ENCODE results near the gene ZNF837. TPM values are rescaled to one million over a fixed set of nuclear protein-coding genes. Genes with fewer than 3 reads are reported as not detected.

Gene ZNF837
- total and polyA plus RNA-seq, 2 of the 13 experiments (the other 11 are each of a cell fraction or from before 2014, with no cell fraction given): 0.29 to 1.3 TPM

GRCh38 chr19:58380662-58381459 is at the start of gene ZNF837 (continued):
- peak; percentile 87; the same call in 1 of the 2 replicates for TF ChIP-seq TBX2 (CRISPR knock-in tag; IDR thresholded peaks at IDR 0.05; ENCODE audit: borderline replicate concordance)
- TF ChIP-seq POLR2AphosphoS5 (IDR thresholded peaks at IDR 0.05; ENCODE audit: low read depth, low read length): peak; percentile 60; the same call in 1 of the 2 replicates
- TF ChIP-seq SNAPC4 (CRISPR knock-in tag; IDR thresholded peaks at IDR 0.05): 0 out of 2 replicates have a peak, but pooled peaks have one; percentile 40
- TF ChIP-seq ZNF710 (CRISPR knock-in tag; IDR thresholded peaks at IDR 0.05; ENCODE audit: borderline replicate concordance): peak; percentile 87
- peak; percentile 54 for TF ChIP-seq CCAR2 (optimal IDR thresholded peaks at IDR 0.05; ENCODE audit: low read depth, low read length)
- TF ChIP-seq ZXDC (CRISPR knock-in tag; IDR thresholded peaks at IDR 0.05): peak; percentile 88; the same call in 1 of the 2 replicates
- 0 out of 2 replicates have a peak, but pooled peaks have one; percentile 67 for TF ChIP-seq CENPT (CRISPR knock-in tag; IDR thresholded peaks at IDR 0.05; ENCODE audit: low read depth)
- TF ChIP-seq ZKSCAN1 (IDR thresholded peaks at IDR 0.05; ENCODE audit: low read length): no peak
- peak; percentile 99 for TF ChIP-seq THAP11 (CRISPR knock-in tag; IDR thresholded peaks at IDR 0.05)
- peak; percentile 90; the same call in 1 of the 2 replicates for TF ChIP-seq ZNF614 (CRISPR knock-in tag; IDR thresholded peaks at IDR 0.05; ENCODE audit: borderline replicate concordance)
- TF ChIP-seq DRAP1 (CRISPR knock-in tag; IDR thresholded peaks at IDR 0.05): no peak; the same call in 1 of the 2 replicates
- TF ChIP-seq MTA3 (CRISPR knock-in tag; IDR thresholded peaks at IDR 0.05): no peak
- TF ChIP-seq ZNF740 (CRISPR knock-in tag; IDR thresholded peaks at IDR 0.05): 0 out of 2 replicates have a peak, but pooled peaks have one; percentile 52
- TF ChIP-seq PHF20 (CRISPR knock-in tag; IDR thresholded peaks at IDR 0.05): peak; percentile 96
- TF ChIP-seq RFX1 (IDR thresholded peaks at IDR 0.05): peak; percentile 96
- no peak for TF ChIP-seq ATF4 (CRISPR knock-in tag; IDR thresholded peaks at IDR 0.05)
- no peak for TF ChIP-seq ZNF282 (IDR thresholded peaks at IDR 0.05; ENCODE audit: partially characterized antibody)
